ENCODE data around the gene PDE11A.

The PDE11A gene

DNA sequence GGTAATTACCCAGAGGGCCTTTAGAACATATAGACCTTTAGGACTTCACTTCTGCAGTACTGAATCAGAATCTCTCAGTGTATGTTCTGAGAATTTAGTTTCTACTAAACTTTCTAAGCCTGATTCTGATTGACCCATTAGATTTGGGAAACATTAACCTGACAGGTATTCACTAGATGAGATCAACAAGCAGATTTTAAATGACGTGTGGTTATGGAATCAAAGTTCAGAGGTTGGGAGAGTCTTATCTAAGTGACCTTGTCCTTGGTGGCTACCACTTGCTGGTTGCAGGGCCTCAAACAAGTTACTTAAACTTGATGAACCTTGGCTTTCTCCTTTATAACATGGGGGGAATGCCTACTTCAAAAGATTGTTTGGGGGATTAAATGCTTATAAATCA lies 198.7 kb downstream of the PDE11A start:
- H3K4me3 ChIP-seq (ENCODE audit: low read length) = no peak overlapping the region
- no peak for TF ChIP-seq EZH2phosphoT487 (IDR thresholded peaks at IDR 0.05; ENCODE audit: low read depth)
- TF ChIP-seq, protein P1, sequence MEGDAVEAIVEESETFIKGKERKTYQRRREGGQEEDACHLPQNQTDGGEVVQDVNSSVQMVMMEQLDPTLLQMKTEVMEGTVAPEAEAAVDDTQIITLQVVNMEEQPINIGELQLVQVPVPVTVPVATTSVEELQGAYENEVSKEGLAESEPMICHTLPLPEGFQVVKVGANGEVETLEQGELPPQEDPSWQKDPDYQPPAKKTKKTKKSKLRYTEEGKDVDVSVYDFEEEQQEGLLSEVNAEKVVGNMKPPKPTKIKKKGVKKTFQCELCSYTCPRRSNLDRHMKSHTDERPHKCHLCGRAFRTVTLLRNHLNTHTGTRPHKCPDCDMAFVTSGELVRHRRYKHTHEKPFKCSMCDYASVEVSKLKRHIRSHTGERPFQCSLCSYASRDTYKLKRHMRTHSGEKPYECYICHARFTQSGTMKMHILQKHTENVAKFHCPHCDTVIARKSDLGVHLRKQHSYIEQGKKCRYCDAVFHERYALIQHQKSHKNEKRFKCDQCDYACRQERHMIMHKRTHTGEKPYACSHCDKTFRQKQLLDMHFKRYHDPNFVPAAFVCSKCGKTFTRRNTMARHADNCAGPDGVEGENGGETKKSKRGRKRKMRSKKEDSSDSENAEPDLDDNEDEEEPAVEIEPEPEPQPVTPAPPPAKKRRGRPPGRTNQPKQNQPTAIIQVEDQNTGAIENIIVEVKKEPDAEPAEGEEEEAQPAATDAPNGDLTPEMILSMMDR (IDR thresholded peaks at IDR 0.05; ENCODE audit: low read depth, low read length) = no peak
- H3K4me2 ChIP-seq (ENCODE audit: low read length) = no peak overlapping the region
- H3K4me1 ChIP-seq (ENCODE audit: low read length) = no peaks in the 10 kb centered on the region
- no peaks in the 10 kb centered on the region for H3K36me3 ChIP-seq (replicated peaks; ENCODE audit: low read depth, low read length)
- H4K20me1 ChIP-seq (ENCODE audit: insufficient read depth, low read length) = no peaks in the 10 kb centered on the region
- H2AFZ ChIP-seq (ENCODE audit: low read depth, low read length) = no peak overlapping the region
- no peaks in the 10 kb centered on the region for H3K79me2 ChIP-seq (ENCODE audit: low read length)
- H3K9me3 ChIP-seq (ENCODE audit: insufficient read depth, low read length) = no peaks in the 10 kb centered on the region
- no peak overlapping the region for H3K9ac ChIP-seq (ENCODE audit: low read length)
- no peak overlapping the region for H3K27ac ChIP-seq (ENCODE audit: low read length)
- H3K27me3 ChIP-seq (ENCODE audit: low read depth, low read length) = no peaks in the 10 kb centered on the region

DNA sequence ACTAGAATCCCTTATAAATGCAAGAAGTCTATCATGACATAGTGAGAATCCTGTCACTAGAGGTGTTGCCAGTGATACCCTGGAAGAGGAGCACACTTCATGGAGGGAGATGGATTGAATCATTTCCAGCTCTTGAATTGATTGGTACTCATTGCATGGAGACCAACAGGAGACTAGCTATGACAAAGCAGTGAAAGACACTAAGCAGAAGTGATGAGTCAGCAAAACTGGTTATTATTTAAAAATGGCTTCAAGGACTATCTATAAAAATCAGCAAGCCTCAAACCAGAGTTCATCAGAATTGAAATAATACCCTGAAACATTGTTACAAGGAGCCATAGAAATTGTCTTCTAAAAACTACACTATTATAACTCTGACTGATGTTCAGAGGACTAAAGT lies 200.3 kb downstream of the PDE11A start:
- TF ChIP-seq EZH2phosphoT487 (IDR thresholded peaks at IDR 0.05; ENCODE audit: low read depth) = no peak
- TF ChIP-seq, protein P1 (IDR thresholded peaks at IDR 0.05; ENCODE audit: low read depth, low read length) = no peak

DNA sequence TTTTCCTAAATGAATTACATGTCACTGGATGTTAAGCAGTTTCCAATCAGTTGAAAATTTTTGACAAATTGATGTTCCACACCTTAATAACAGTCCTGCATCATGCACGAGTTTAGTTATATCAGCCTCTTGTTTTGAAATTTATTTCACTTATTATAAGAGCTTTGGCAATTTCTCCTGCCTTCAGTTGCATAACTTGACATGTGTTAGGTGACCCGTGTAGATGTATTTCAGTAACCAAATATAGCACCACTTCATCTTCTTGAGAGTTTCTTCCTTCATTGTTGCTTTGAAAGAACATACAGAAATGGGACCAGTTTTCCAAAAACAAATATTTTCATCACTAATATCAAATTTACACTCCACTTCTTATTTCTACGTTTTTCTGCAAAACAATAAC lies 202.7 kb downstream of the PDE11A start:
- no peak overlapping the region for H3K9ac ChIP-seq (ENCODE audit: low read length)
- H3K4me3 ChIP-seq (ENCODE audit: low read length) = no peak overlapping the region
- H3K36me3 ChIP-seq (replicated peaks; ENCODE audit: low read depth, low read length) = no peaks in the 10 kb centered on the region
- H3K27me3 ChIP-seq (ENCODE audit: low read depth, low read length) = no peaks in the 10 kb centered on the region
- no peak overlapping the region for H2AFZ ChIP-seq (ENCODE audit: low read depth, low read length)
- H3K27ac ChIP-seq (ENCODE audit: low read length) = no peak overlapping the region
- no peaks in the 10 kb centered on the region for H3K4me1 ChIP-seq (ENCODE audit: low read length)
- TF ChIP-seq EZH2phosphoT487 (IDR thresholded peaks at IDR 0.05; ENCODE audit: low read depth) = no peak
- no peaks in the 10 kb centered on the region for H3K9me3 ChIP-seq (ENCODE audit: insufficient read depth, low read length)
- H3K4me2 ChIP-seq (ENCODE audit: low read length) = no peak overlapping the region
- no peaks in the 10 kb centered on the region for H4K20me1 ChIP-seq (ENCODE audit: insufficient read depth, low read length)
- no peaks in the 10 kb centered on the region for H3K79me2 ChIP-seq (ENCODE audit: low read length)

More for the DNA sequence above, 200.3 kb downstream of the PDE11A start:
- Histone ChIP-seq H3K27ac (ENCODE audit: low read length) (no peak overlapping the region), H4K20me1 (ENCODE audit: insufficient read depth, low read length) (no peaks in the 10 kb centered on the region), H3K4me2 (ENCODE audit: low read length) (no peak overlapping the region), H3K79me2 (ENCODE audit: low read length) (no peaks in the 10 kb centered on the region), H3K9ac (ENCODE audit: low read length) (no peak overlapping the region), H2AFZ (ENCODE audit: low read depth, low read length) (no peak overlapping the region), H3K36me3 (replicated peaks; ENCODE audit: low read depth, low read length) (no peaks in the 10 kb centered on the region), H3K4me3 (ENCODE audit: low read length) (no peak overlapping the region), H3K27me3 (ENCODE audit: low read depth, low read length) (no peaks in the 10 kb centered on the region), H3K4me1 (ENCODE audit: low read length) (no peaks in the 10 kb centered on the region), H3K9me3 (ENCODE audit: insufficient read depth, low read length) (no peaks in the 10 kb centered on the region)

DNA sequence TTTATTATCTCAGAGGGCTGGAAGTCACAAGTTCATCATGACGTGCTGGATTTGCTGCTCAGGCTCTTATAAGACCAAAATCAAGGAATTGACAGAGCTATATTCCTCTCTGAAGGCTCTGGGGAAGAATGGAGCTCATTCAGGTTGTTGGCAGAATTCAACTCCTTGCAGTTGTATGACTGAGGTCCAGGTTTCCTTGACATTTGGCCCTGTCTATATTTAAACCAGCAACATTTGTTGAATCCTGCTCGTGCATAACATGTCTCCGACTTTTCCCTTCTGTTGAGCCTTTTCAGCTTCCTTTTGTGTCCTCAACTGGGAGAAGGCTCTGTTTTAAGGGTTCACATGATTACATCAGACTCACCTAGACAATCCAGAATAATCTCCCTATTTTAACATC lies 203.4 kb downstream of the PDE11A start:
- Histone ChIP-seq H4K20me1 (ENCODE audit: insufficient read depth, low read length) (no peaks in the 10 kb centered on the region), H3K4me2 (ENCODE audit: low read length) (no peak overlapping the region), H3K27ac (ENCODE audit: low read length) (no peak overlapping the region), H3K79me2 (ENCODE audit: low read length) (no peaks in the 10 kb centered on the region), H3K27me3 (ENCODE audit: low read depth, low read length) (no peaks in the 10 kb centered on the region), H3K4me1 (ENCODE audit: low read length) (no peaks in the 10 kb centered on the region), H3K9ac (ENCODE audit: low read length) (no peak overlapping the region), H3K9me3 (ENCODE audit: insufficient read depth, low read length) (no peaks in the 10 kb centered on the region), H3K36me3 (replicated peaks; ENCODE audit: low read depth, low read length) (no peaks in the 10 kb centered on the region), H2AFZ (ENCODE audit: low read depth, low read length) (no peak overlapping the region), H3K4me3 (ENCODE audit: low read length) (no peak overlapping the region)
- no peak for TF ChIP-seq EZH2phosphoT487 (IDR thresholded peaks at IDR 0.05; ENCODE audit: low read depth)
- TF ChIP-seq, protein P1 (IDR thresholded peaks at IDR 0.05; ENCODE audit: low read depth, low read length) = no peak

DNA sequence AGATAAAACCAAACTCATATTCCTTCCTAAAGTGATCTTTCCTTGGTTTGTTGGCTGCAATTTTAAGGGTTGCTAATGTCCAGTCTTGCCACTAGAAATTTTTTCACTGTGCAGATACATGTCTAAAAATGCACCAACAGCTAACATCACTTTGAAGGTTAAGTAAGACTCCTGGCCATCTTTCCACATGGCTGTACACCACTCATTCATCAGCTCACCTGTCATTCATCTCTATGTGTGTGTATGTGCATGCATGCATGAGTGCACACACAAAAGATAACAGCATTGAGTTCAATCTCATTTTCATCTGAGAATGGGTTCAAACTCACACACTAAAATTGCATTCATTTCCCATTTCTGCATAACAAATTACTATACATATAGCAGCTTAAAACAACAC lies 203.8 kb downstream of the PDE11A start:
- Histone ChIP-seq H3K9ac (ENCODE audit: low read length) (no peak overlapping the region), H3K27ac (ENCODE audit: low read length) (no peak overlapping the region), H3K9me3 (ENCODE audit: insufficient read depth, low read length) (no peaks in the 10 kb centered on the region), H2AFZ (ENCODE audit: low read depth, low read length) (no peak overlapping the region), H3K79me2 (ENCODE audit: low read length) (no peaks in the 10 kb centered on the region), H3K27me3 (ENCODE audit: low read depth, low read length) (no peaks in the 10 kb centered on the region), H3K36me3 (replicated peaks; ENCODE audit: low read depth, low read length) (no peaks in the 10 kb centered on the region), H3K4me2 (ENCODE audit: low read length) (no peak overlapping the region), H3K4me1 (ENCODE audit: low read length) (no peaks in the 10 kb centered on the region), H3K4me3 (ENCODE audit: low read length) (no peak overlapping the region), H4K20me1 (ENCODE audit: insufficient read depth, low read length) (no peaks in the 10 kb centered on the region)
- TF ChIP-seq, protein P1 (IDR thresholded peaks at IDR 0.05; ENCODE audit: low read depth, low read length) = no peak
- no peak for TF ChIP-seq EZH2phosphoT487 (IDR thresholded peaks at IDR 0.05; ENCODE audit: low read depth)
